Calu3 (cell line): ENCODE results near the gene MIGA2. TPM values are rescaled to one million over a fixed set of nuclear protein-coding genes. Genes with fewer than 3 reads are reported as not detected.

Source experiments
- BruUV-seq: library from RNA; stranded (reverse); fragments of 400-500 nt; replicated peaks from 2 replicates; lab custom pipeline; 2021; lab: Mats Ljungman, UMichigan
- CTCF ChIA-PET: fragments of 300-600 bp; sonication (Branson Sonifier 250); formaldehyde crosslinking; loops from one replicate; lab custom pipeline; 2022; ENCODE audit warnings: antibody characterized with exemption; lab: Charles Lee
- DNase-seq: peaks from one replicate; pipeline ENCODE4 v3.0.0; 2022
- H3K27ac Mint-ChIP-seq: one replicate; pipeline ENCODE4 v1.8.0; 2022; ENCODE audit warnings: mixed read lengths; ENCODE audit not compliant: unreplicated experiment
- H3K27me3 Mint-ChIP-seq: one replicate; pipeline ENCODE4 v1.8.0; 2022; ENCODE audit warnings: mixed read lengths; ENCODE audit not compliant: unreplicated experiment
- H3K36me3 Mint-ChIP-seq: one replicate; pipeline ENCODE4 v1.8.0; 2022; ENCODE audit warnings: mild to moderate bottlenecking, moderate library complexity, mixed read lengths; ENCODE audit not compliant: insufficient read depth, unreplicated experiment
- H3K4me1 Mint-ChIP-seq: one replicate; pipeline ENCODE4 v1.8.0; 2022; ENCODE audit warnings: mild to moderate bottlenecking, low read depth, mixed read lengths; ENCODE audit not compliant: unreplicated experiment
- H3K4me3 Mint-ChIP-seq: one replicate; pipeline ENCODE4 v1.8.0; 2022; ENCODE audit warnings: mild to moderate bottlenecking, low read depth, moderate library complexity, mixed read lengths; ENCODE audit not compliant: unreplicated experiment
- H3K9me3 Mint-ChIP-seq: one replicate; pipeline ENCODE4 v1.8.0; 2022; ENCODE audit warnings: low read depth, mixed read lengths; ENCODE audit not compliant: unreplicated experiment
- intact Hi-C: fragments of 100-400 bp; cut with micrococcal nuclease; formaldehyde crosslinking; loops from one replicate; pipeline ENCODE4 v1.10.0; 2022; ENCODE audit not compliant: unreplicated experiment
- total RNA-seq: library from RNA; stranded (reverse); gene quantifications from 2 replicates; pipeline ENCODE4 v1.2.3, GENCODE V29; 2022
- TF ChIP-seq, protein P1 (sequence below): fragments of 200-600 bp; IDR thresholded peaks from one replicate; pipeline ENCODE4 v1.8.0; 2022; ENCODE audit warnings: antibody characterized with exemption; ENCODE audit not compliant: unreplicated experiment

The MIGA2 gene
- total RNA-seq, 1 experiment from 2014 or later: 17.8 TPM

DNA sequence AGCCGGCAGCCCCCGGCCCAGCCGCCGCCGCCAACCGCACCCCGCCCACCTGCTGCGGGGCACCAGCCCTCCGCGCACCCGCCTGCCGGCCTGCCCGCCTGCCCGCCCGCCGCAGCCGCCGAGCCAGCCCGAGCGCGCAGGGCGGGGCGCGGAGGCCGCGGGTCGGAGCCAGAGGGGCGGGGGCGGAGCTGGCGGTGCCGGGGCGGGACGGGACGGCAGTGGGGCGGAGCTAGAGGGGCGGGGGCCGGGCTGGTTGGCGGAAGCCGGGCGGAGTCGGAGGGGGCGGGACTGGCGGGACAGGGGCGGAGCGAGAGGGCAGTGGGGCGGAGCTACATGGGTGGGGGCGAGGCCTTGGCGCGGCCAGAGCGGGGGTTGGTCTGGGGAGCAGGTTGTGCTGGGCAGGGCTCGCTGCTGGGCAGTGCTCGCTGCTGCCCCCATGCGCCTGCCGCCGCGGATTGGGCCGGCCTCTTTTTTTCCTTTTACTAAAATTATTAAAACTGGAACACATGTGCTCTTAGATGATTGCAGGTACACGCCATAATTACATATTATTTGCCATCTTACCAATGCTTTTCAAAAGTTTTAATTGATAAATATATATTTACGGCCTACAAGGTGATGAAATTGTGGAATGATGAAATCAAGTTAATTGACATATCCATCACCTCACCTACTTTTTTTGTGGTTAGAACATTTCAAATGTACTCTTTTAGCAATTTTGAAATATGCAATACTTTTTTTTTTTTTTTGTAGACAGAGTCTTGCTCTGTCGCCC, 8.0 kb upstream of the MIGA2 start, which contains the start of gene SH3GLB2:
TSS of gene SH3GLB2 (minus strand) at position 140 of the 775 bp plus-strand sequence. CDS start 177 bp downstream, outside the sequence.
- peaks cover 10% of the 10 kb centered on the region for H3K36me3 Mint-ChIP-seq
- peak within 1 kb of the TSS; percentile 83 for H3K4me3 Mint-ChIP-seq
- peak within 1 kb of the TSS; percentile 58 for H3K27ac Mint-ChIP-seq
- intact Hi-C loops: no loop called here
- H3K9me3 Mint-ChIP-seq: no peaks in the 10 kb centered on the region
- no peaks in the 10 kb centered on the region for H3K4me1 Mint-ChIP-seq
- no TSS peak for BruUV-seq
- CTCF ChIA-PET: interaction anchor here (0.6 to 1.0 kb wide), 12 partner anchors 8 to 770 kb away, joined by 3 to 7 read pairs (median 4); partner anchors contain the start of genes DOLPP1 and MIGA2
- TF ChIP-seq, protein P1, sequence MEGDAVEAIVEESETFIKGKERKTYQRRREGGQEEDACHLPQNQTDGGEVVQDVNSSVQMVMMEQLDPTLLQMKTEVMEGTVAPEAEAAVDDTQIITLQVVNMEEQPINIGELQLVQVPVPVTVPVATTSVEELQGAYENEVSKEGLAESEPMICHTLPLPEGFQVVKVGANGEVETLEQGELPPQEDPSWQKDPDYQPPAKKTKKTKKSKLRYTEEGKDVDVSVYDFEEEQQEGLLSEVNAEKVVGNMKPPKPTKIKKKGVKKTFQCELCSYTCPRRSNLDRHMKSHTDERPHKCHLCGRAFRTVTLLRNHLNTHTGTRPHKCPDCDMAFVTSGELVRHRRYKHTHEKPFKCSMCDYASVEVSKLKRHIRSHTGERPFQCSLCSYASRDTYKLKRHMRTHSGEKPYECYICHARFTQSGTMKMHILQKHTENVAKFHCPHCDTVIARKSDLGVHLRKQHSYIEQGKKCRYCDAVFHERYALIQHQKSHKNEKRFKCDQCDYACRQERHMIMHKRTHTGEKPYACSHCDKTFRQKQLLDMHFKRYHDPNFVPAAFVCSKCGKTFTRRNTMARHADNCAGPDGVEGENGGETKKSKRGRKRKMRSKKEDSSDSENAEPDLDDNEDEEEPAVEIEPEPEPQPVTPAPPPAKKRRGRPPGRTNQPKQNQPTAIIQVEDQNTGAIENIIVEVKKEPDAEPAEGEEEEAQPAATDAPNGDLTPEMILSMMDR: peak; percentile 51
- peak; percentile 93 for DNase-seq
- H3K27me3 Mint-ChIP-seq: no peaks in the 10 kb centered on the region

DNA sequence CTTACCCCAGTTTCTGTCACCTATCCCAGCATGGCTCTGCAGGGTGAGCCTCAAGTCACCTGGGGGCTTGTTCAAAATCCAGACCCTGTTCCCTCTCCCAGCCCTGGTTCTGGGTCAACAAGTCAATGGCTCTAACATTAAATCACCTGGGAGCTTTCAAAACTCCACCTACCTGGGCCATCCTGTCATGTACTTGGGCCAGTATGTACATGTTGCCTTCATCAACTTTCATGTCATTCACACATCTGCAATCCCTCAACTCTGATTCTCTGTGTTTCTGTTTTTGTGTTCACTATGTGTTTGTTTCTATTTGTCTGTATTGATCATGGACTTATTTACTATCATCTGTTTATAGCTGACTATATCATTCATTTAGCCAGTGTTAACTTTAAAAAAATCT, 6.2 kb upstream of the MIGA2 start:
- CTCF ChIA-PET: no interaction called here
- no peak for DNase-seq
- no peak overlapping the region for H3K4me3 Mint-ChIP-seq
- H3K27ac Mint-ChIP-seq: no peak overlapping the region
- H3K9me3 Mint-ChIP-seq: no peaks in the 10 kb centered on the region
- no peaks in the 10 kb centered on the region for H3K27me3 Mint-ChIP-seq
- intact Hi-C loops: no loop called here
- H3K4me1 Mint-ChIP-seq: no peaks in the 10 kb centered on the region
- peaks cover 10% of the 10 kb centered on the region for H3K36me3 Mint-ChIP-seq
- TF ChIP-seq, protein P1: no peak
- BruUV-seq: no TSS peak

DNA sequence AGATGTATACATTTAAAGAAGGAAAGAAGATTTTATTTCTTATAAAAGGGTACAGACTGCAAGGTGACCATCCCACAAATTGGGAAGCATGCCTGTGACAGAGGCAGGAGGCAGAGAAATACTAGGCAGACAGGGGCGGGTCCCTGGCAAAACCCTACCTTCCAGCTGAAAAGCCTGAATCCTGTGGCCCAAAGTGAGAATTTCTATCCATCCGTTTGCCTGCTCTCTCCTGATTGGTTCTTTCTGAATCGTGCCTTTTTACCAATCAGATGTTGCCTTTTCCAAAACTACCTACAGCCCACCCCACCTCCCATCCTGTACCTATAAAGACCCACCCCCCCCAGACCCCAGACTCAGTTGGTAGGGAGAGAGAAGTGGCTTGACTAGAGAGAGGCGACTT, 4.9 kb upstream of the MIGA2 start:
- DNase-seq: no peak
- no peak overlapping the region for H3K4me3 Mint-ChIP-seq
- no peaks in the 10 kb centered on the region for H3K4me1 Mint-ChIP-seq
- no peaks in the 10 kb centered on the region for H3K27me3 Mint-ChIP-seq
- H3K9me3 Mint-ChIP-seq: no peaks in the 10 kb centered on the region
- H3K36me3 Mint-ChIP-seq: peaks cover 18% of the 10 kb centered on the region
- TF ChIP-seq, protein P1: no peak
- BruUV-seq: no TSS peak
- intact Hi-C loops: no loop called here
- CTCF ChIA-PET: interaction anchor here (1.0 kb wide), 1 partner anchor 49 kb away, joined by 3 read pairs; no protein-coding TSS in a partner anchor
- H3K27ac Mint-ChIP-seq: no peak overlapping the region

DNA sequence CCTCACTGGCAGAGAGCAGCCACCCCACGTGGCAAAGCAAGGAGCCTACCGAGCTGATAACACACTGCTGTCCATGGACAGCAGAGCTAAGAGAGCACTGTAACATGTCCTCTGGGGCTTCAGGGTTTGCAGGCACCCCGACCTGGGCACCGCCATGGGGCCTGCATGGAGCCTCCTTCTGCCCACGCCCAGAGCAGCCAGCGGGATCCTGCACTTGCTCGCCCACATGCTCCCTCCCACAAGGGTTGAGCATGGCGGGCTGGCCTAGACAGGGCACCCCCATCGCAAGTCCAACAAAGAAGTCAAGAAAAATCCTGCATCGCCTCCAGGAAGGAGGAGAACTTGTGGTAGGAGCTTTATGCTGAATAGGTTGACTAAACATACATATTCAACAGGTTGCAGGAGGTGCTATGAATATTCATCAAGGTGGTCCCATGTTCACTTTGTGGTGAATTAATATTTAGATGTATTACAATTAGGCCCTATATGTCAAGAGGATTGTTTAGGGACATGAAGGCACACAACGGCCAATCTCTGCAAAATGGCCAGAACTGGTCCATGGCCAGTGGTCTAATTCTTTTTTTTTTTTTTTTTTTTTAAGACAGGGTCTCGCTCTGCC, 3.8 kb upstream of the MIGA2 start:
- H3K9me3 Mint-ChIP-seq: no peaks in the 10 kb centered on the region
- CTCF ChIA-PET: no interaction called here
- peaks cover 16% of the 10 kb centered on the region for H3K36me3 Mint-ChIP-seq
- intact Hi-C loops: no loop called here
- peaks cover 10% of the 10 kb centered on the region for H3K4me1 Mint-ChIP-seq
- DNase-seq: no peak
- no peak overlapping the region for H3K27ac Mint-ChIP-seq
- H3K4me3 Mint-ChIP-seq: no peak overlapping the region
- TF ChIP-seq, protein P1: no peak
- no peaks in the 10 kb centered on the region for H3K27me3 Mint-ChIP-seq
- no TSS peak for BruUV-seq
